ENCODE results near the gene NECTIN1. TPM values are rescaled to one million over a fixed set of nuclear protein-coding genes. Genes with fewer than 3 reads are reported as not detected.

The NECTIN1 gene
- total and polyA plus RNA-seq, 2 of the 13 experiments (the other 11 are each of a cell fraction or from before 2014, with no cell fraction given): 3.9 to 7.3 TPM

- TF ChIP-seq XRCC5 (optimal IDR thresholded peaks at IDR 0.05; ENCODE audit: low read length) (peak; percentile 90), ZSCAN31 (CRISPR knock-in tag; IDR thresholded peaks at IDR 0.05; ENCODE audit: low read depth) (no peak), NR2F2 (IDR thresholded peaks at IDR 0.05; ENCODE audit: borderline replicate concordance, low read depth) (peak; percentile 15; the same call in 1 of the 2 replicates), SIX4 (CRISPR knock-in tag; IDR thresholded peaks at IDR 0.05) (no peak), TCF12 (IDR thresholded peaks at IDR 0.05) (no peak), TCF12 (CRISPR knock-in tag; IDR thresholded peaks at IDR 0.05) (peak; percentile 64; the same call in 1 of the 2 replicates), TFAP4 (IDR thresholded peaks at IDR 0.05; ENCODE audit: borderline replicate concordance, low read depth) (peak; percentile 64; the same call in 1 of the 2 replicates), NR0B2 (CRISPR knock-in tag; IDR thresholded peaks at IDR 0.05) (peak; percentile 76), RNF2 (conservative IDR thresholded peaks at IDR 0.05; ENCODE audit: low read depth) (0 out of 2 replicates have a peak, but pooled peaks have one; percentile 65), TARDBP (CRISPR knock-in tag; IDR thresholded peaks at IDR 0.05) (peak; percentile 36; the same call in 1 of the 2 replicates), PAX8 (CRISPR knock-in tag; IDR thresholded peaks at IDR 0.05; ENCODE audit: borderline replicate concordance) (0 out of 2 replicates have a peak, but pooled peaks have one; percentile 75), ZNF20 (CRISPR knock-in tag; IDR thresholded peaks at IDR 0.05) (no peak), SP1 (IDR thresholded peaks at IDR 0.05) (no peak), SP1 (CRISPR knock-in tag; IDR thresholded peaks at IDR 0.05) (peak; percentile 63), ZKSCAN8 (CRISPR knock-in tag; IDR thresholded peaks at IDR 0.05; ENCODE audit: borderline replicate concordance) (0 out of 2 replicates have a peak, but pooled peaks have one; percentile 57), ATF2 (CRISPR knock-in tag; IDR thresholded peaks at IDR 0.05) (peak; percentile 38; the same call in 1 of the 2 replicates), SALL1 (CRISPR knock-in tag; IDR thresholded peaks at IDR 0.05) (peak; percentile 49), NFKBIZ (CRISPR knock-in tag; IDR thresholded peaks at IDR 0.05) (no peak), BORCS8-MEF2B (CRISPR knock-in tag; IDR thresholded peaks at IDR 0.05) (peak; percentile 40; the same call in 1 of the 2 replicates), KAT8 (CRISPR knock-in tag; IDR thresholded peaks at IDR 0.05) (peak; percentile 39; the same call in 1 of the 2 replicates), ZNF430 (CRISPR knock-in tag; IDR thresholded peaks at IDR 0.05) (0 out of 2 replicates have a peak, but pooled peaks have one; percentile 33)
- TF ChIP-seq, protein P1, sequence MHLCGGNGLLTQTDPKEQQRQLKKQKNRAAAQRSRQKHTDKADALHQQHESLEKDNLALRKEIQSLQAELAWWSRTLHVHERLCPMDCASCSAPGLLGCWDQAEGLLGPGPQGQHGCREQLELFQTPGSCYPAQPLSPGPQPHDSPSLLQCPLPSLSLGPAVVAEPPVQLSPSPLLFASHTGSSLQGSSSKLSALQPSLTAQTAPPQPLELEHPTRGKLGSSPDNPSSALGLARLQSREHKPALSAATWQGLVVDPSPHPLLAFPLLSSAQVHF (CRISPR knock-in tag; IDR thresholded peaks at IDR 0.05): no peak
- TF ChIP-seq, protein P2, sequence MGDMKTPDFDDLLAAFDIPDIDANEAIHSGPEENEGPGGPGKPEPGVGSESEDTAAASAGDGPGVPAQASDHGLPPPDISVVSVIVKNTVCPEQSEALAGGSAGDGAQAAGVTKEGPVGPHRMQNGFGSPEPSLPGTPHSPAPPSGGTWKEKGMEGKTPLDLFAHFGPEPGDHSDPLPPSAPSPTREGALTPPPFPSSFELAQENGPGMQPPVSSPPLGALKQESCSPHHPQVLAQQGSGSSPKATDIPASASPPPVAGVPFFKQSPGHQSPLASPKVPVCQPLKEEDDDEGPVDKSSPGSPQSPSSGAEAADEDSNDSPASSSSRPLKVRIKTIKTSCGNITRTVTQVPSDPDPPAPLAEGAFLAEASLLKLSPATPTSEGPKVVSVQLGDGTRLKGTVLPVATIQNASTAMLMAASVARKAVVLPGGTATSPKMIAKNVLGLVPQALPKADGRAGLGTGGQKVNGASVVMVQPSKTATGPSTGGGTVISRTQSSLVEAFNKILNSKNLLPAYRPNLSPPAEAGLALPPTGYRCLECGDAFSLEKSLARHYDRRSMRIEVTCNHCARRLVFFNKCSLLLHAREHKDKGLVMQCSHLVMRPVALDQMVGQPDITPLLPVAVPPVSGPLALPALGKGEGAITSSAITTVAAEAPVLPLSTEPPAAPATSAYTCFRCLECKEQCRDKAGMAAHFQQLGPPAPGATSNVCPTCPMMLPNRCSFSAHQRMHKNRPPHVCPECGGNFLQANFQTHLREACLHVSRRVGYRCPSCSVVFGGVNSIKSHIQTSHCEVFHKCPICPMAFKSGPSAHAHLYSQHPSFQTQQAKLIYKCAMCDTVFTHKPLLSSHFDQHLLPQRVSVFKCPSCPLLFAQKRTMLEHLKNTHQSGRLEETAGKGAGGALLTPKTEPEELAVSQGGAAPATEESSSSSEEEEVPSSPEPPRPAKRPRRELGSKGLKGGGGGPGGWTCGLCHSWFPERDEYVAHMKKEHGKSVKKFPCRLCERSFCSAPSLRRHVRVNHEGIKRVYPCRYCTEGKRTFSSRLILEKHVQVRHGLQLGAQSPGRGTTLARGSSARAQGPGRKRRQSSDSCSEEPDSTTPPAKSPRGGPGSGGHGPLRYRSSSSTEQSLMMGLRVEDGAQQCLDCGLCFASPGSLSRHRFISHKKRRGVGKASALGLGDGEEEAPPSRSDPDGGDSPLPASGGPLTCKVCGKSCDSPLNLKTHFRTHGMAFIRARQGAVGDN (CRISPR knock-in tag; IDR thresholded peaks at IDR 0.05): peak; percentile 76
These were observed at the start of gene NECTIN1 (continued) for GRCh38 chr11:119728651-119729580.

All from HepG2 (cell line).